NCI-H146 treated with DMSO at 0.1 percent for 48 hours (cell line): ENCODE data around the gene KCNH4.
A peak's percentile ranks its signal among the peaks of the same experiment; 100 is the strongest.

ENCODE experiments used
- DNase-seq: peaks from one replicate; lab custom pipeline; 2025; ENCODE audit not compliant: unreplicated experiment; lab: John Stamatoyannopoulos, UW

KCNH4 gene

DNA sequence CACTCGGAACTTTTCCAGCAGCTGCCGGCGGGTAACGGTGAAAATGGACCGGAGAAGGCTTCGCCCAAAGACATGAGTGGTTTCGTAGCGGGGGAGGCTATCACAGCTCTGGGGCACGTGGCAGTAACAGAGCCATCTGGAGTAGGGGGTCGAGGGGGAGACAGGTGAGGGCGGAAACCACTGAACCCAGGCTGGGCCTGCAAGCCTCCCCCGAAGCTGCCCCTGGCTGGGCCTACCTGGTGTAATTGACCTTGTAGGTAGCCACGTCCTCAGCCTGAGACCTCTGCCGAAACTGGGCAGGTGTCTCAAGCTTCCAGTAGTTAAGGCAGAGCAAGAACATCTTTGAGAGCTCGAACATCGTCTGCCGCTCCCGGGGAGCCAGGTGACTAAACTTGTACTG lies 61.6 kb downstream of the KCNH4 start:
- no peak for DNase-seq

DNA sequence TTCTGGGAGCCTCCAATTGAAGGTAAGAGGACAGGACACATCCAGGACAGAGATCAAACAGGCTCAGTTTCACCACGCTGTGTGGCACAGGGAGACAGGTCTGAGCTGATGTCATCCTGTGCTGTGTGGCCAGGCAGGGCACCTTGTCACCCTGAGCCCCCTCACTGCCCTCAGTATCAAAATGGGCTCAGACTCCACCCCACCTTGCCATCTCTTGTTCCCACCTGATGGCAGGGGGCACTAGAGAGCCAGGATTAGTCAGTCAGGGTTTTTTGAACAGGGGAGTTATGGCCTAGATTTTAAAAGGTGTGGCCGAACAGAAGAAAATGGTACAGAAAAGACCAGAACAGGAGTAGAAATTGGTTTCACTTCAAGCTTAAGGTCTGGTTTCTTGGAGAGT lies 62.4 kb downstream of the KCNH4 start:
- DNase-seq, result no peak

DNA sequence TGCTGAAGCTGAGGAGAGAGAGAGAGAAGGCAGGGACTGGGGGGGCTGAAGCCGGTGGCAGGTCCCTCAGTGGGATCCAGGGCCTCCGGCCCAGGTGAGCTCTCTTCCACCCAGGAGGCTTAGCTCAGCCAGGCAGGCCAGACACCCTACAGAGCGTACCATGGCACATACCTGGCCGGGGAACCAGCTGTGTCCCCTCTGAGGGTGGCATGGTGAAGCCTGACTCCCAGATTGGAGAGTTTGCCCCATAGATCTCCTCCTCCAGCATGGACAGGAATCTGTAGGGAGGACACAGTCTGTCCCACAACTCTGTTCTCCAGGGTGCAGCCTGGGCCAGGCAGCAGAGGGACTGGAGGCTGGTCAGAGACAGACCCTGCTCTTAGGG lies 62.8 kb downstream of the KCNH4 start:
- no peak for DNase-seq

DNA sequence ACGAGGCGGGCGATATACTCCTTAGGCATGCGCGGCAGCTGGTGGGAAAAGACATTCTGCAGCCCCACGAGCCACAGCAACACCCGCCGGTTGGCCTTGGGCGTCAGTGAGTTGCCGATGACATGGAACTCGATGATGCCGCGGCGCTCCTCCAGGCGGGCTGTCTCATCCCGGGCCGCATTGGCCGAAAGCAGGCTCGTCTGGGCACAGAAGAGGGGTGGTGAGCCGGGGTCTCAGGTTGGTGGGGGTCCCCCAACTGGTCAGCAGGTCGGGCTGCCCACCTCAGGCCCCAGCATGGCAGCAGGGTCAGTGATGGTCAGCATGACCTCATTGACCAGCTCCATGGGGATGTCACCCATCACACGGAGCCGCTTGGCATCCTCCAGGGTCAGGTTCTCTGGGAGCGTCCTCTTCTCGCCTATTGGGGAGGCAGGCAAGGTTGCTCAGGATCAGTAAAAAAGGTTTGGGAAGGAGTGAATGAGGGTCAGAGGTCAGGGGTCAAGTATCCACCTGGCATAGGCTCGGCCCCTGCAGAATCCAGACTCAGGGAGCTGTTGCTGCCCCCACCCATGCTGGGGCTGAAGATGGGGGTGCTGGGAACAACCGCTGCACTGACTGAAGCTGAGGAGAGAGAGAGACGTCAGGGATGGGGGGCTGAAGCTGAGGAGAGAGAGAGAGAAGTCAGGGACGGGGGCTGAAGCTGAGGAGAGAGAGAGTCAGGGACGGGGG lies 63.4 kb downstream of the KCNH4 start:
- DNase-seq, result no peak

DNA sequence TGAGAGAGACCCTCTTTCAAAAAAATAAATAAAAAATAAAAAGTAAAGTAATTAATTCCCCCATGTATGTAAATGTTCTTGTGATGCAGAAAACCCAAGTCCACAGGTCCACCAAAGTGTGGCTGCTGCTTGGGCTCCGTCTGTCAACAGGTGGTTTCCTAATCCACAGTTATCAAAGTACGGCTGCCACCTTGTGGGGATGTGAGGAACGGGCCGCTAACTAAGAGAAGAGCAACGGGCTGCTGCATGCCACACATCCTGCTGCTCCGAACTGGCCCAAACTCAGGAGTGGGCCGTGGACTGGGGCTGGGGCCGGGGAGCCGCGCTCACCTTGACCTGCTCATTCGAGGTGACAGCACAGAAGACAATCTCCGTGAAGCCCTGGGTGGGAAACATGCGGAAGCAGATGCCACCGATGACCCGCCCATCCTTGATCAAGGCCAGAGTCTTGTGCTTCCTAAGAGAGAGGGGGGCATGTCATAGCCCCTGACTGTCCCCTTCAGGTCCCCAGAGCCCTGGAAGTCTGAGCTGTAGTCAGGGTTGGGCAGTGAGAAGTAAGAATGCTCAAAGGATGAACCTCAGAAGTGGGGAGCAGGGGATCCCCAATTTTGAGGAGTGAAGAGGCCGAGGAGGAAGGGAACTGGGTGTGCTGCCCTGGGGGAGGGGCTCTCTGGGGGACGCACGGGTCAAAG lies 64.1 kb downstream of the KCNH4 start:
- DNase-seq, result peak; percentile 46

DNA sequence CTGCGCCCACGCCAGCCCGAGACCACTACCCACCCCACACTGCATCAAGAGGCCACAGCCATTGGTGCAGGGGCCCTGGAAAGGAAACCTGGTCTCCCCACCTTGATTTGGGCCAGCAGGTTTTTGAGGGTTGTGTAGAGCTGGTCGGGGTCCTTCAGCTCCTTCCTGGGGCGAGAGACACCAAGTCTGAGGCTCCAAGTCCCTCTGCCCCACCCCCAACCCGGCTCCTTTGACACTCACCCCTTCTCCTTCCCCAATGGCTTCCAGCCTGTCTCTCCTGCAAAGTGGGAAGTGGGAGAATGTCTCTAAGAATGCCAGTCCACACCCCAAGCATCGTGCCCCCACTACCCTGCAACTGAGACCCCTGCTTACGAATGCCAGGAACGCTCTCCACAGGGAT lies 66.8 kb downstream of the KCNH4 start:
- DNase-seq, result no peak

DNA sequence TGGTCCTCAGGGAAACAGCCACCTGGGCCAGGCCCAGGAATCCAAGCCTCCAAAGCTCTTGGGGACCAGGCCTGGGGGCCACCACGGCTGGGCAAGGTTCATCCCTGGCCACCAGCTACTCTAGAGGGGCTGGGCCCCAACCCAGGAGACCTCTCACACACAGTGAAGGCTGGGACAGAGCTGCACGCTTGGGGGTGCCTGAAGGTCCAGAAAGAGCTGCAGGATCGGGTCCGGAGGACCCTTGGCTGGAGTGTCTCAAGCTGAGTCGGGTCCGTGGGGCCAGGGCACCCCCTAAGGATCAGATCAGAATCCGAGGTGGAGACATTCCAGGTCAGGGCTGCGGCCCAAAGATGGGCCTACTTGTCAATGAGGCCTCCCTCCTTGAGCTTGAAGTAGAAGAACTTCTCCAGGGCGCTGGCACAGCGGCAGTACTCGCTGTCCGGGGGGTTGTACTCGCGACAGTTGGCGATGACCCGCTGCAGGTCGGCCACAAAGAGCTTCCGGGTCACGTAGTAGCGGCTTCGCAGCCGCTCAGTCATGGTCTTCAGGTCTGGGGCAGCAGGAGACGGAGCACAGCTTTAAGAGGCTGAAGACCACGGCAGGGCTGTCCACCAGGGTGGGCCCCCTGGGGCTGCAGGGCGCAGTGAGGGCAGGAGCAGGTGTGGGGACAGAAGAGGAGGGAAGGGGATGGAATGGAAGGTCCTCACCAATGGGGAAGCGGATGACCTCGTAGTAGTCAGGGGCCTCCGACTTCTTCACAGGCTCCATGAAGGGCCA lies 67.5 kb downstream of the KCNH4 start:
- no peak for DNase-seq

DNA sequence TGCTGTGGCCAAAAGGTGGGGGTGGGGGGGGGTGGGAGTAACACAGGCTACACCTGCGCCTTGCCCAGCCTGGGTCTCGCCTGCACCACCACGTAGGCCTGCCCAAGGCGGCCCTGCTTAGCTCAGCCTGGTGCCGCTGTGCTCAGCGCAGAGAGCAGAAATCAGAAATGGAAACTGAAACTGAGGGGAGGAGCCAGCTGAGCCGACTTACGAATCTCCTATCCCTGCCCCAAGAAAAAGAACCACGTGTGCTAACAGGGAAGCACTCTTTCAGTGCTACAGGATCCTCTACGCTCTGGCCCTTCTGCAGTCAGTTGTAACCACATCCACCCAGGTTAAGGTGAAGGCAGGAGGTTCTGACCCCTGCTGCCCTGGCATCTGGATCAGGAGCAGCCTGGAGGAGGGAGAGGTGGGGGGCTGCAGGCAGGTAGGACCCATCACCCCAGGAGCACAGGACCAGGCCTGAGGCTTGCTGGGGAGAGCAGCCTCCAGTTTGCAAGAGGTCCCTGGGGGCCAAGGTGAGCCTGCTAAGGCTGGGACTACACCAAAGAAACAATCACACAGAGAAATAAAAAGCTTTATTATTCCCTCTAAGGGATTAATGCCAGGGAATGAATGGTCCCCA lies 68.3 kb downstream of the KCNH4 start, which contains the start of gene DHX58:
TSS of gene DHX58 (minus strand) at position 163 of the 625 bp plus-strand sequence. CDS start 822 bp downstream, outside the sequence.
- DNase-seq, result no peak

DNA sequence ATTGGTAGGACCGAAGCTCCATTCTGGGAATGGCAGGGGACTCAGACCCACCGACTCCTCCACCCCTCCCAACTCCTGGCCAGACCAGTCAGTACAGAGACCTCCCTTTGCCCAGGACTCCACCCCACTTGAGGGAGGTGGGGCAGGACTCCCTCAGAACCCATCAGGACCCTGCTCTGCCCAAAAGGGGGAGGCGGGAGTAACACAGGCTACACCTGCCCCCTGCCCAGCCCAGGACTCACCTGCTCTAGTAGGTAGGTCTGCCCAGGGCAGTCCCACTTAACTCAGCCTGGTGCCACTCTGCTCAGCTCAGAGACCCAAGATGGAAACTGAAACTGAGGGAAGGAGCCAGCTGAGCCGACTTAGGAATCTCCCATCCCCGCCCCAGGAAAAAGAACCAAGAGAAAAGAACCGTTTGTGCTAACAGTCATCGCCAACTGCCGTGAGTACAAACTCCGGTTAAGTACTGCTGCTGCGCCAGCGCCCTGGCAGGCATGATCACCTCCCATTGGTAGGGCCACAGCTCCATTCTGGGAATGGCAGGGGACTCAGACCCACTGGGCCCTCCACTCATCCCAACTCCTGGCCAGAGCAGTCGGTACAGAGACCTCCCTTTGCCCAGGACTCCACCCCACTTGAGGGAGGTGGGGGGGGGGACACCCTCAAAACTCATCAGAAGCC lies 68.9 kb downstream of the KCNH4 start:
- DNase-seq, result no peak

DNA sequence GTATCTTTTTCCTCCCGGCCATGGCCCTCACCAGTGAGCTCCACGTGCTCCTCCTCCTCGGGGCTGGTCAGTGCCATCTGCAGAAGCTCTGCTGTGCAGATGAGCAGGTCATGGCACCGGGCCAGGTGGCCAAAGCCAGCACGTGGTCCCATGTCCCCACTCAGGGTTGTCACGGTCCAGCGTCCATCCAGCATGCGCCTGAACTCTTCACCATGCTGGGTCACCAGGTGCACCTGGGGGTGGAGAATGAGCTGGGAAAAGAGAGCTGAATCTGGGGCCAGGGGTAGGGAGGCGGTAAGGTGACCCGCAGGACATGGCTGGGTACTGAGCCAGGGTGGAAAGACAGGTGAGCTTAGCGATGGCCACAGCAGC lies 69.7 kb downstream of the KCNH4 start:
- DNase-seq, result no peak

DNA sequence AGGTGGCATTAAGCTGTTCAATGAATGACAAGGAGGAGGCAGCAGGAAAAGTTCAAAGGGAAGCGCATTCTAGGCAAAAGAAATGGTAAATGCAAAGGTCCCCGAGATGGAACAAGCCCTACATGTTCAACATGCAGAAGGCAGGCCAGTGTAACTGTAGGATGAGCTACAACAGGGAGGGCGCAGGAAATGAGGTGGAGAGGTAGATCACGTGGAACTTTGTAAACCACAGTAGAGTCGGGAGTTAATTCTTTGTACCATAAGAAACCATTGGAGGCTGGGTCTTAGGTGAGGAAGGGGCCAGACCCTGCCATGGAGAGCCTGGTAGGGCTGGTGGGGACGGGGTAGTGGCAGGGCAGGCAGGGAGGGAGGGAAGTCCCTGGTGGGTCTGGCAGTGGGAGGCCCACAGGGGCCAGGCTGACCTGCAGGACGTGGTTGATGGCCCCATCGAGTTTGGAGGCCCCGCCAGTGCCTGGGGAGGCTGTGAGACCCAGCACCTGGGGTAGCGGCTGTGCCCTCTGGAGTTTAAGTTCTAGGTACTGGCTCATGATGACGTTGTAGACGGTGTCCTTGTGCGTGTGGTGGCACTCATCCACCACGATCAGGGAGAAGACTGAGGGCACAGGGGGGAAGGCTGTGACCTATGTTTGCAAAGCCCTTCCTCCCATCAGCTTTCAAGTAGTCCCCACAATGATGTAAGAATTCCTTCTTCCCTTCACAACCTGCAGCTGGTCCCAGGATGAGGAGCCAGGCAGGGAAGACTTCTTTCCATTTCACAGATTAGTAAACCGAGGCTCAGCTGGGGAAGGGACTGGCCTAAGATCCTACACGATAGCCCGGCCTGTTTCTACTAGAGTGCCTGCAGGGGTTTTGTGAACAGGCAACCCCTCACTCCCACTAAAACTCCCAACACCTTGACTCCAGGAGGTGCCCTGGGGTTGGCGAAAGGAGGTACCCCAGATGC lies 70.4 kb downstream of the KCNH4 start:
- DNase-seq, result no peak

DNA sequence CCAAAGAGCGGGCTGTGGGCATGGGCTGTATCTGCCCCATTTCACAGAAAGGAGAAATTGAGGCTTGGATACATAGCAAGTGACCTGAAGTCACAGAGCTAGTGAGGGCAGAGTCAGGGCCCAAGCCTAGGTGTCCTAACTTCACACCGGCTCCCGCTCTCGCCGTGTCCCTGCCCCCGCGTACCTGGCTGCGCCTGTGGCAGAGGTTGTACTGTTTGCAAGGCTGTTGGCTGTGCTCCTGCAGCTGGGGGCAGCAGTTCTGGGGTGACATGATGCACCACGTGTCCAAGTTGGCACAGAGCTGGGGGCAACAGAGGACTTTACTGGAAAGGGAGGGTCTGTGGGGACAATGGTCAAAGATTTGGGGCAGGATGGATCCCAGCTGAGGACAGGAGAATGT lies 71.9 kb downstream of the KCNH4 start:
- DNase-seq, result no peak

DNA sequence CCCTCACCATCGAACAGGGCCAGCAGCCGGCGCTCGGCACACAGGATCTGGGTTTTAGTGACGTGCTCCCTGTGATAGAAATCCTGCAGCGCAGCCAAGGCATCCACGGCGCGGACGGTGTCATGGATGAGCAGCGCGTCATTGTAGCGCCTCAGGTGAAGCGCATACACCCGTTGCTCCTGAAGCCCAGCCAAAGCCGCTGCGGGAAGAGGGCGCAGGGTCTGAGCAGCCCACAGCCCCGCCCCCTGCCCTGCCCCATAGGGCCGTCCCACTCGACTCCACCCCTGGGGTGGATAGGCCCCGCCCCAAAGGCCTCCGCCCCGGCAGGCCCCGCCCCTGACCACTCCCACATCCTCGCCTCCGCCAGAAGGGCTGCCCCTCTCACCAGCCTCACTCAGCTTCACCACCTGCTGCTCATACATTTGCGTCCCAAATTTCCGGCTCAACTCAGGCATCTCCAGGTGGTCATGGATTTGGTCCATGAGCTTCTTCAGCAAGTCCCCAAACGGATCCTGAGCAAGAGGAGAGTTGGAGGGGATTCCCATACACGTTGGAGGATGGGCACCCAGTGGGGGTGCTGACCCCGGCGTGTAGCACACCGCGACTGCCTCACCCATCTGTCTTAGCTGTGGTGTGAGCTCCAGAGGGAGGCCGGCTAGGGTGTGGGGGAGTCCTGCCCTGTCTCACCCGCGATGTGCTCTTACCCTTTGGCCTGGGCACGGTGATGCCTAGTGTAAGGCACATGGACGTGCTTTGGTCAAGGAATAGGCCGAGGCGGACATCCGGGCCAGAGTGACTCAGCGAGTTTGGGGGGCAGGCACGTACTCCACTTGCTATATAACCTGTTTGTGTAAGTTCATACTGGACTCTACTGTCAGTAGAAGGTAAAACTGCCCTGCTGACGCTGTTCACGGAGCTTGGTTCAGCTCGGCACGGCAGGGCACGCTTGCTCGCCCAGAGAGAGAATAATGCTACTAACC lies 73.1 kb downstream of the KCNH4 start:
- DNase-seq, result peak; percentile 16

DNA sequence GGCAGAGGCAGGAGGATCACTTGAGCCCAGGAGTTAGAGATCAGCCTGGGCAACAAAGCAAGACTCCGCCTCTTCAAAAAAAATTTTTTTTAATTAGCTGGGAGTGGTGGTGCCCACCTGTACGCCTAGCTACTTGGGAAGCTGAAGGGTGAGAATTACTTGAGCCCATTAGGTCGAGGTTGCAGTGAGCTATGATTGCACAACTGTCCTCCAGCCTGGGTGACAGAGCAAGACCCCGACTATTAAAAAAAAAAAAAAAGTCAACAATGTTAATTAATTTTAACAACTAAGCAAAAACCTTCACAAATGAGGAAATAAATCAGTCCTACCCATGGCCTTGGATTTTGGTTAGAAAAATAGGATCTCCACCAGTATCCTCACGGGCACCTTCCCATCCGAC lies 73.8 kb downstream of the KCNH4 start:
- DNase-seq, result no peak
